ENCODE results near the gene SCN4A.
"Not testable (repeated sequence)": the region's sequence is repeated elsewhere in the genome, so short reads cannot be mapped to it uniquely, and the experiment has no call there.

The SCN4A gene

GRCh38 chr17:63972796-63973195 lies at the start of gene SCN4A:
TSS of gene SCN4A (minus strand) at chr17:63972918. CDS start at chr17:63972841, 77 bp downstream.
- no peak for DNase-seq

DNA sequence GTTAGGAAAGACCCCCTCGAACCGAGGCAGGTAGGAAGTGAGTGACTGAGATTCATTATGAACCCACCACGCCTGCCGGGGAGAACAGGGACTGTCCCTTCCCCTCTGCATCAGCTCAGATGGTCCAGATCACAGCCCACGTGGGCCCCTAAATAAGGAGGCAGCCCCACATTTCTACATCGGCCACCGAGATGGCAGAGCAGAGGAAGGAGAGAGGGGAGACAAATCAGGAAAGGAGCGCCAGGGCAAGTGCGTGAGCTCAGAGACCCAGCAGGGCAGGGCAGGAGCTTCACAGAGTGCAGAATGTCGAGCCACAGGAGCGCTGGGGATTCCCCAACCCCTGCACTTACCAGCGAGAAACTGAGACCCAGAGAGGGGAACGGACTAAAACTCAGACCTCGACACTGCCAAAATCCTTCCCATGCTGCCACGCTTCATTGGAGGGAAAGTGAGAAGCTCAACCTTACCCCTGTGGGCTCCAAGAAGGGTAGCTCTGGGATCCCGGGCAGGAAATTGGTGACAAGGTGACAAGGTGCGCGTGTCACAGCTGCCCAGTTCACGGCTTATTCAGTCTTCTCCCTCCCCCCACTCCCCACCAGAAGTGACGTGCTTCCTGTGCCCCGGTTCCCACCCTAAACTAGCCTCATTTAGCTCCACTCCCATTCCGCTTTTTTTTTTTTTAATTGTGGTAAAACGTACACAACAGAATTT lies 47.5 kb upstream of the SCN4A start, which contains the start of gene ICAM2:
Gene ICAM2, minus strand, starts transcription at position 578 of the 711 bp plus-strand sequence. CDS start 13,942 bp downstream, outside the sequence.
- no peak for DNase-seq

DNA sequence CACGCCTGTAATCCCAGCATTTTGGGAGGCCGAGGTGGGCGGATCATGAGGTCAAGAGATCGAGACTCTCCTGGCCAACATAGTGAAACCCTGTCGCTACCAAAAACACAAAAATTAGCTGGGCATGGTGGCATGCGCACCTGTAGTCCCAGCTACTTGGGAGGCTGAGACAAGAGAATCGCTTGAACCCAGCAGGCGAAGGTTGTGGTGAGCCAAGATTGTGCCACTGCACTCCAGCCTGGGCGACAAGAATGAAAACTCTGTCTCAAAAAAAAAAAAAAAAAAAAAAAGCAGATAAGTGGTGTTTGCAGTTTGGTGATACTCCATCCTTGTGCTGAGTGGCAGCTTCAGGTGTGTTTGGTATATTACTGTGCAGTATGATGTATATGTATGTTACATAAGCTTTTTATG lies 46.8 kb upstream of the SCN4A start:
- DNase-seq = not testable (repeated sequence)

DNA sequence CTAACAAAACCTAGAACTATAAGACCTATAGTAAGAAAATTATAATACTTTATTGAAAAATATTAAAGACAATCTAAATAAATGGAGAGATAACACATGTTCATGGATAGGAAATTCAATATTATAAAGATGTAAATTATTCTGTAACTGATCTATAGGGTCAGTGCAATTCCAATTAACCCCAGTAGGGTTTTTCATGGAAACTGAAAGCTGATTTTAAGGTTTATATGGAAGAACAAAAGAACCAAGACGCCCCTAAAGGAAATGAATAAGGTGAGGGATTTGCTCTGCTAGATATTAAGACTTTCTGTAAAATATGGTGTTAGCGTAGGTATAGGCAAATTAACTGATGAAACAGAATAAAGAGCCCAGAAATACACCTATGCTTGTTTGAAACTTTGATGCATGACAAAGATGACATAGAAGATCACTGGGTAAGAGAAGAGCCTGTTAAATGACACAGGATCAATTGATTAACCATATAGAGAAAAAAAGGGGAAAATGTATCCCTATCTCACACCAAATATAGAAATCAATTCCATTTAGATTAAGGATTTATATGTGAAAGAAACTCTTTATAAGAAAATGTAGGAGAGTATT lies 44.8 kb upstream of the SCN4A start:
- no peak for DNase-seq

DNA sequence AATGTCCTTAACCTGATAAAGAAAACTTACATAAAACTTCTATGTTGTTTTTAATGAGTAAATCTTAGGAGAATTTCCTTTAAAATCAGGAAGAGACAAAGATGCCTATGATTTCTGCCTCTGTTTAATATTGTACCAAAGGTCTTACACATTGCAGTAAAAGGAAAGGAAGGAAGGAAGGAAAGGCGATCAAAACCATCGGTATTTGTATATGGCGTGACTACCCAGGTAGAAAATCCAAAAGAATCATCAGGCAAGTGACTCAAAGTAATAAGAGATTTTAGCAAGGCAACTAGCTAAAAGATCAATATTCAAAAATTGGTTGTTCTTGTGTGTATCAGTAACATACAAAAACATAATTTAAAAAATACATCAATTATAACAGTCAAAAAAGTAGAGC lies 44.3 kb upstream of the SCN4A start:
- DNase-seq = no peak

GRCh38 chr17:64016231-64016784 lies 43.6 kb upstream of the SCN4A start:
- no peak for DNase-seq

DNA sequence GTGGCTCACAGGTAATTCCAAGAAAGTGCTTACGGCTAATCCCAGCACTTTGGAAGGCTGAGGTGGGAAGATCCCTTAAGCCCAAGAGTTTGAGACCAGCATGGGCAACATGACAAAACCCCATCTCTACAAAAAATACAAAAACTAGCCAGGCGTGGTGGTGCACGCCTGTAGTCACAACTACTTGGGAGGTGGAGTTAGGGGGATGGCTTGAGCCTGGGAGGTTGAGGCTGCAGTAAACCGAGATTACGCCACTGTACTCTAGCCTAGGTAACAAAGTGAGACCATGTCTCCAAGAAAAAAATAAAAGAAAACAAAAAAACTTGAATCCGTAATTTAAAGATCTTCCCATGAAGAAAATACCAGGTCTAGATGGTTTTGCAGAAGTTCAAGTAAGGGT lies 42.7 kb upstream of the SCN4A start:
- no peak for DNase-seq

GRCh38 chr17:64009571-64010402 lies 37.1 kb upstream of the SCN4A start:
- no peak for DNase-seq

DNA sequence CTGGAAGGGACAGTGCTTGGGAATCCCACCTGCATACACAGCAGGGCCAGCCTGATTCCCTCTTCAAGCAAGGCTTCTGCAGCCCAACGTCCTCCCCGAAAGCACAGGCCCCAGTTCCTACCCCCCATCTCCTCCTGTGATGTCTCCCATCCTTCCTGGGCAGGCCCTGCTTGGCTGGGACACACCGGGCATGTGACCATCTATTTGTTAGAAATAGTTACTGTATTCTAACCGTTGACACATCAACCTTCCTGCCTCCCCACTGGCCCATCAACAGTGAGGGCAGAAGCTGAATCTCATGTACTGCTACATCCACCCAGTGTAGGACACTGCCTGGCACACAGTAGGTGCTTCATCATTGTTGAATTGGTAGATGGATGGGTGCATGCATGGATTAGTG lies 36.1 kb upstream of the SCN4A start:
- no peak for DNase-seq

DNA sequence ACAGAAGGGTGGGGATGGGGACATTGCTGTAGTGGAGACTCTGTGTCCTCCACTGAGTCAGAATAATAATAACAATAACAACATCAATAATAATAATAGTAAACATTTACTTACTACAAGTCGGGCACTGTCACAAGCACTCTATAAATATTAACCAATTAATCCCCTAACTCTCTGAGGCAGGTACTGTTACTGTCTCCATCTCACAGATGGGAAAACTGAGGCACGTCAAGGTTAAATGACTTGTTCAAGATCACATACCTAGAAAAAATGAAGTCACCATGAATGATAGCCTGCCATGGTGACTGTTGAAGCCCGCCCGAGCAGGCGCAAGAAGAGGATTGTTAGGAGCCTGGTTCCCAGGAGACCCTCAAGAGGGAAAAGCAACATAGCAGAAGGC lies 35.6 kb upstream of the SCN4A start:
- no peak for DNase-seq

- DNase-seq = no peak
Measured at GRCh38 chr17:64007838-64008282, 35.1 kb upstream of the SCN4A start.

DNA sequence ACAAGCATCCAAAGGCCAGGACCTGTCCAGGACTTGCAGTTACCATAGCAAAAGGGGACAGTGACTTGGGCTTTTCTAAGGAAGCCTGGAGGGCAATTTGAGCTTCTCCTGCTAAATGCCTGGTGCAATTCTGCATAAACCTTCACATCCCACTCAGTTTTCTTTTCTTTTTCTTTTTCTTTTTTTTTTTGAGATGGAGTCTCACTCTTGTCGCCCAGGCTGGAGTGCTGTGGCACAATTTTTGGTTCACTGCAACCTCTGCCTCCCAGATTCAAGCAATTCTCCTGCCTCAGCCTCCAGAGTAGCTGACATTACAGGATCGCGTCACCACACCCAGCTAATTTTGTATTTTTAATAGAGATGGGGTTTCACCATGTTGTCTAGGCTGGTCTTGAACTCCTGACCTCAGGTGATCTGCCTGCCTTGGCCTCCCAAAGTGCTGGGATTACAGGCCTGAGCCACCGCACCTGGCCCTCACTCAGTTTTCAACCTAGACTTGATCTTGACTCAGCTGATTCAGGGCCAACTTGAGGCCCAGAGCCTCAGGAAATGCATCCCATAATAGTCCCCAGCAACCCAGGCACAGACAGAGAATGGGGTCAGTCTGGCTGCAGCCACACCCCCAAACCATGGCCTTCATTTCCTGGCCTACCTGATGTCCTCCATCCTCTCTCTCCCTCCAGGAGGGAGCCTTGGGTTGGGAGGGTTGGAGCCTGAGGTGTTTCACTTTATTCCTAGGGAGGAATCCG lies 34.5 kb upstream of the SCN4A start:
- DNase-seq = not testable (repeated sequence)

DNA sequence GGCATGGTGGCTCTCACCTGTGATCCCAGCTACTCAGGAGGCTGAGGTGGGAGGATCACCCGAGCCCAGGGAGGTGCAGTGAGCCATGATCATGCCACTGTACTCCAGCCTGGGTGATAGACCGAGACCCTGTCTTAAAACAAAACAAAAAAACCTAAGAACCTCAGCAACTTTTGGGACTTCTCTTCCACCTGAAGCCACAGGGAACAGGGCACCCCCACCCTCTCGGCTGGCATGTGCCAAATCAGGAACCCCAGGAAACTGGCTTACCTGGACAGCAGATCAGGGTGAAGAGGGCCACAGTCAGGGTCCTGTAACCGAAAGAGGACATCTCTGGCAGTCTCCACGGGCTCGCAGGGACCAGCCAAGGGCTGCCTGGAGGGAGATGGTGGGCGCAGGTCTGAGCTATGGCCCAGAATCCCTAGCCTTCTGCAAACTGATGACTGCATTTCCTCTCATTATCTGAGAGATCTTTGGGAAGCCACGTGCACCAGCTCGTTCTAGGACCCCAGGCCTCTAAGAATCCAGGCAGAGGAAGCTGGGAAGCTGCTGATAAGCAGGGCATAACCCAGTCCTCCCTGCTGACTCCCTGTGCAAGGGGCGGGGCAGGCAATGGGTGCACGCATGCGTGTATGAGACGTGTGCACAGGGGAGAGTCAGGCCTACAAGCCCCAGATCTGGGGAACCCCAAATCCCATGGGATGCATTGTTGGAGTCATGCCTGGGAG lies 33.8 kb upstream of the SCN4A start:
- DNase-seq = no peak

DNA sequence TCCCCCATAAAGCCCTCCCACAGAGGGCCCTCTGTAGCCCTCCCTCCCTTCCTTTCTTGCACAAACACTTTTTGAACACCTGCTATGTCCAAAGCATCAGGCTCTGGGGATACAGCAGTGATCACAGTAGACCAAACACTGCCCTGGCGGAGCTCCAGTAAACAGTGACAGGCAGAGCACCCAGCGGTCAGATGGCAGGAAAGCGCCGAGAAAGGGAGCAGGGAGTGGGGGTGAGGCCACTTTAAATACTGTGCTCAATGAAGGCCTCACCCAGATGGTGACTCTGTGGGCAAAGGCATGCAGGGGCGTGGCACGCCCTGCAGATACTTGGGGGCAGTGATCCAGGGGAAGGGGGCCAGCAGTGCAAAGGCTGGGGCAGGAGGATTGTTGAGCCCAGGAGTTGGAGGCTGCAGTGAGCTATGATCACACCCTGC lies 33.0 kb upstream of the SCN4A start:
- no peak for DNase-seq

DNA sequence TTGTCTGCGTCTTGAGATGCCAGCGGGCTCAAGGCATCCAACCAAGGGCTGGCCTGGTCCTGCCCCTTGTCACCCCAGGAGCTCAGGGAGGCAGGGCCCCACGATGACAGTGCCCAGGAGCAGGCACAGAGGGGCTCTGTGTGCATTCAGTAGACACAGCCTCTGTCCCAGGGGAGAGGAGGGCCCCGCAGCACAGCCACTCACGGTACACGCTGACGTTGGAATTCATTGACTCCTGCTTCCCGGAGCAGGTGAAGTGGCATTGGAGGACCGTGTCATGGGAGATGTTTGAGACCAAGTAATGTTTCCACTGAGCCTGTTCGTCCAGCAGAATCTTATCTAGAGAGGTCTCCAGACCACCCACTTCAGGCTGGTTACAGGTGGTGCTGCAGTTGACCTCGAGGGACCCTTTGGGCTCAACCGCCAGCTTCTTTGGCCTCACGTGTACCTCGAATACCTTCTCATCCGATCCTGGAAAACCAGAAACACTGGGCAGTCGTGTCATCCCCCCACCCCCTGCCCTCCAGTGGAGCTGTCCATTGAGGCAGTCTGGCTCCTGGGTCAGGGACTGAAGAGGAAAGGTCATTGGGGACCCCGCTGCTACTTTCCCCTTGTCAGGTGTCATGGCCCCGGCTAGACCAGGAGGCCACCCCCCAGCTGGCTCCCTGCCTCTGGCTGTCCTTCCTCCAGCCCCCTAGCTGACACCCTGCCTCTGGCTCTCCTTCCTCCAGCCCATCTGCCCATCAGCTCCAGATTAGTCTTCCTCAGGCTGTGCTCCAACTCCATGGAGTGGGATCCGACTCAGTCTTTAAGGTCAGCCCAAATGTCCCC lies 32.4 kb upstream of the SCN4A start:
- no peak for DNase-seq

DNA sequence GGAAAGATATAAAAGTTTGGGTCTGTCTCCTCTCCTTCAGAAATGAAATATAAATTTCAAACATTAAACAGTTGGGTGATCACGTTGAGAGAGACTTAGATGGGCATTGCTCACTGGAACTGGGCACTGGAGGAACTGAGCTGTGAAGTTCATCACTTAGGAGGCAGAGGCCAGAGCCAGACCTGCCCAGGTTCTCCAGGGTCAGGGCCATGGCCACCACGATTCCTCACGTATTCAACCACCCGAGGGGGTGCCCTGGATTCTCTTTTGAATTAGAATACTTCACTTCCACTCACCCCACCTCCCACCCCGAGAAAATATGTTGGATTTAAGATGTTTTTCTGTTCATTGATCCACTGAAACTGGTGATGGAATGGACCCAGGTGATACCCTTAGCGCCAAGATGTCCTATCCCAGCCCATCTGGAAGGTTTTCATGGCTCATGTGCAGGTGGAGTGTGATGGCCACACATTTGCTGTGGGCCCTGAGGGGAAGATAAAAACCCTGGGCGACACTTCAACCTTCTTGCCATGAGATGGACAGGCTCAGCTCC lies 31.6 kb upstream of the SCN4A start:
- no peak for DNase-seq

GRCh38 chr17:64003526-64004121 lies 30.9 kb upstream of the SCN4A start:
- no peak for DNase-seq

GRCh38 chr17:64002658-64003525 lies 30.2 kb upstream of the SCN4A start:
- DNase-seq = no peak

Measured in NCI-H1930 (cell line).